Gastrocnemius medialis (tissue), 4 donors: ENCODE measurements around the gene PCSK6. TPM values are rescaled to one million over a fixed set of nuclear protein-coding genes. Genes with fewer than 3 reads are reported as not detected.
"Not testable (repeated sequence)": the region's sequence is repeated elsewhere in the genome, so short reads cannot be mapped to it uniquely, and the experiment has no call there.

ENCODE experiments used
- ATAC-seq, 2 donors: fragments of 150-250 bp; one replicate each; pipeline ENCODE4 v1.9.1; 2016
- DNase-seq, 2 donors: peaks; one replicate each; pipeline ENCODE4 v3.0.0-alpha.2; 2019
- H3K27ac ChIP-seq, 4 donors: fragments of 200-600 bp; sonication (generic); 1 replicate in 1 of 4; 2 replicates in 3 of 4; pipeline ENCODE4 v1.5.1; 2016 to 2018; ENCODE audit warnings: mild to moderate bottlenecking in 2 of 4, moderate library complexity in 1 of 4
- H3K27me3 ChIP-seq, 3 donors: fragments of 200-600 bp; sonication (generic) in 2 of 3; 1 replicate in 1 of 3; 2 replicates in 2 of 3; pipeline versions ENCODE4 v1.5.1 to v1.6.0; 2016 to 2019; ENCODE audit warnings: mild to moderate bottlenecking in 1 of 3, moderate library complexity in 1 of 3
- H3K36me3 ChIP-seq, 2 donors: fragments of 200-600 bp; sonication (generic) in 1 of 2; one replicate each; pipeline ENCODE4 v1.5.1; 2017 to 2018
- H3K4me1 ChIP-seq, 2 donors: fragments of 200-600 bp; sonication (generic) in 1 of 2; one replicate each; pipeline ENCODE4 v1.5.1; 2016 to 2017; ENCODE audit warnings: mild to moderate bottlenecking in 2 of 2
- H3K4me3 ChIP-seq, 4 donors: fragments of 200-600 bp; sonication (generic) in 3 of 4; 1 replicate in 1 of 4; 2 replicates in 3 of 4; pipeline ENCODE4 v1.5.1; 2016 to 2019; ENCODE audit warnings: mild to moderate bottlenecking in 2 of 4
- H3K9me3 ChIP-seq, 3 donors: fragments of 200-600 bp; sonication (generic) in 2 of 3; 1 replicate in 1 of 3; 2 replicates in 2 of 3; pipeline ENCODE4 v1.5.1; 2016 to 2019
- POLR2A ChIP-seq, 2 donors: fragments of 450-650 bp; IDR thresholded peaks; one replicate each; pipeline ENCODE4 v1.6.1; 2017; ENCODE audit warnings: antibody characterized with exemption in 2 of 2, mild to moderate bottlenecking in 2 of 2, moderate library complexity in 2 of 2
- in situ Hi-C, 4 donors: fragments of 200-750 bp; cut with MboI; loops; one replicate each; pipeline versions ENCODE4 v1.15.0 to v1.8.0; 2017; ENCODE audit warnings: low sequenced_read_pairs in 4 of 4
- intact Hi-C: fragments of 100-400 bp; cut with DNase I; formaldehyde crosslinking; loops from one replicate; pipeline ENCODE4 v1.15.1; 2023; ENCODE audit warnings: low total_unique reads
- total RNA-seq, 4 donors: library from RNA; depleted of rRNA; stranded (reverse); fragments of >200 nt; gene quantifications; one replicate each; pipeline versions ENCODE4 v1.1.0 to v1.2.3, GENCODE V29; 2016
- TF ChIP-seq, protein P1 (sequence below), 5 experiments: fragments of 450-650 bp in 3 of 5; fragments of 200-600 bp in 2 of 5; sonication (generic) in 2 of 5; IDR thresholded peaks in 4 of 5; conservative IDR thresholded peaks in 1 of 5; 1 replicate in 4 of 5; 2 replicates in 1 of 5; pipeline ENCODE4 v1.5.1; 2016 to 2019; ENCODE audit warnings: antibody characterized with exemption in 5 of 5, mild to moderate bottlenecking in 3 of 5, moderate library complexity in 3 of 5

The PCSK6 gene
- total RNA-seq, 4 donors from 2014 or later, result 12.8 to 46.0 (median 23.6) TPM

DNA sequence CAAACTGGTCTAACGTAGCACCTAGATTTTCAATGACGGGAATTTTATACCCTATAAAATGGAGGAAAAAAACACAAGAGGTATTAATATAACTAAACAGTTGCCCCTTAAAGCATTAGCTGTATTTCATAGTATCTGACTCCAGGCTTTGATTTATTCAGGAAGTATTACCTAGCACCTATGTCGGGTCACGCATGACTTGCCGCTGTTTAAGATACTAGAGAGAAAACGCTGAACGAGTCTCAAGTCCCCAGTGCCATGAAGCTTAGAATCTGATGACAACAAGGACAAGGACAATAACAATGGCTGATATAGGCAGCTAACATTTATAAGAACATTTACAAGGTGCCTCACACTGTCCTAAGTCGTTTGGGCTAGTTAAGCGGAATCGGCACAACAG is 196.4 kb downstream of the PCSK6 start:
- no peak for TF ChIP-seq POLR2A (IDR thresholded peaks at IDR 0.05)
- TF ChIP-seq, protein P1, sequence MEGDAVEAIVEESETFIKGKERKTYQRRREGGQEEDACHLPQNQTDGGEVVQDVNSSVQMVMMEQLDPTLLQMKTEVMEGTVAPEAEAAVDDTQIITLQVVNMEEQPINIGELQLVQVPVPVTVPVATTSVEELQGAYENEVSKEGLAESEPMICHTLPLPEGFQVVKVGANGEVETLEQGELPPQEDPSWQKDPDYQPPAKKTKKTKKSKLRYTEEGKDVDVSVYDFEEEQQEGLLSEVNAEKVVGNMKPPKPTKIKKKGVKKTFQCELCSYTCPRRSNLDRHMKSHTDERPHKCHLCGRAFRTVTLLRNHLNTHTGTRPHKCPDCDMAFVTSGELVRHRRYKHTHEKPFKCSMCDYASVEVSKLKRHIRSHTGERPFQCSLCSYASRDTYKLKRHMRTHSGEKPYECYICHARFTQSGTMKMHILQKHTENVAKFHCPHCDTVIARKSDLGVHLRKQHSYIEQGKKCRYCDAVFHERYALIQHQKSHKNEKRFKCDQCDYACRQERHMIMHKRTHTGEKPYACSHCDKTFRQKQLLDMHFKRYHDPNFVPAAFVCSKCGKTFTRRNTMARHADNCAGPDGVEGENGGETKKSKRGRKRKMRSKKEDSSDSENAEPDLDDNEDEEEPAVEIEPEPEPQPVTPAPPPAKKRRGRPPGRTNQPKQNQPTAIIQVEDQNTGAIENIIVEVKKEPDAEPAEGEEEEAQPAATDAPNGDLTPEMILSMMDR (IDR thresholded peaks at IDR 0.05 in 4 of 5, conservative IDR thresholded peaks at IDR 0.05 in 1 of 5), result no peak
- H3K27me3 ChIP-seq, result no peaks in the 10 kb centered on the region
- no peak for DNase-seq
- ATAC-seq, result no peak
- in situ Hi-C loops, result loop anchor here in 3 of 4 donors (5.0 to 10.0 kb wide), 3 partner anchors 349 to 359 kb away; partner anchors contain the start of gene TM2D3 (in 1 of the 3)
- peaks cover 30 to 38% of the 10 kb centered on the region in 2 donors for H3K4me1 ChIP-seq
- peaks cover 0 to 7% of the 10 kb centered on the region in 2 donors for H3K36me3 ChIP-seq
- H3K27ac ChIP-seq, result peak overlapping the region; percentile 93 to 99 (median 98)
- H3K4me3 ChIP-seq, result peak overlapping the region; percentile 71 to 99 (median 92)
- intact Hi-C loops, result no loop called here
- no peaks in the 10 kb centered on the region for H3K9me3 ChIP-seq

DNA sequence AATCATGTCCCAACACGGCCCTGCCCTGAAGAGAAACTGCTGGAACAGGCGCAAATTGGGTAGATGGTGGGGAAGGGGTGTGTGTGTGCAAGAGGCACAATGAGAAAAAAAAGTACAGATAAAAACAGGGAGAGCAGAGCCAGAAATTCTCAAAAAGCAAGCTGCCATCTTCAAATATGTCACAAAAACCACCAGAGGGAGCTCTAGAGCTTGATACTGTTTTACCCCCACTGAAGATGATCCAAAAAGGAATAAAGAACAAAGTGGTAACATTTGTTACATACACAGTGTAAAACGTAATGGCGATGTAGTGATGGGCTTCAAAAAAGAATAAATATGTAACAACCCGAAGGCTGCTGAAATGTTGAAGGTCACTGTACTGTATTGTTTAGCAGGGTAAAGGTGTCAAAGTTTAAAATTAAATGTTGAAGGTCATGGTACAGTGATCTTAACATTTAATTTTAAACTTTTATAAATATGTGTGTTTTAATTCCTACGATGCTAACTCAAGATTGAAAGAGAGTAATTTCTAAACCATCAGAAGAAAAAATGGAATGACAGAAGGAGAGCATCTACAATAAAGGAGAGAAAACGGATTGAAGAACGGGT is 200.5 kb downstream of the PCSK6 start:
- intact Hi-C loops, result no loop called here
- H3K4me3 ChIP-seq, result no peak overlapping the region
- in situ Hi-C loops, result no loop called here
- H3K27ac ChIP-seq, result peak overlapping the region in 1 of 4 donors; percentile 23
- H3K9me3 ChIP-seq, result no peaks in the 10 kb centered on the region
- ATAC-seq (peak; percentile 55 to 64), DNase-seq (no peak)
- H3K36me3 ChIP-seq, result peaks cover 10 to 45% of the 10 kb centered on the region in 2 donors
- no peak for TF ChIP-seq POLR2A (IDR thresholded peaks at IDR 0.05)
- TF ChIP-seq, protein P1 (IDR thresholded peaks at IDR 0.05 in 4 of 5, conservative IDR thresholded peaks at IDR 0.05 in 1 of 5), result peak; percentile 42 to 65 (median 48)
- H3K27me3 ChIP-seq, result no peaks in the 10 kb centered on the region
- H3K4me1 ChIP-seq, result peaks cover 25 to 28% of the 10 kb centered on the region in 2 donors

GRCh38 chr15:101287342-101287741 is 202.2 kb downstream of the PCSK6 start:
- Histone ChIP-seq H3K4me1 (peaks cover 10 to 14% of the 10 kb centered on the region in 2 donors), H3K36me3 (peaks cover 10 to 62% of the 10 kb centered on the region in 2 donors)
- intact Hi-C loops, H3K27ac ChIP-seq, H3K27me3 ChIP-seq, ATAC-seq, H3K4me3 ChIP-seq, H3K9me3 ChIP-seq, DNase-seq, in situ Hi-C loops: not testable (repeated sequence)

GRCh38 chr15:101286471-101287114 is 202.9 kb downstream of the PCSK6 start:
- H3K36me3 ChIP-seq, result peaks cover 10 to 69% of the 10 kb centered on the region in 2 donors
- no peaks in the 10 kb centered on the region for H3K27me3 ChIP-seq
- no peak overlapping the region for H3K4me3 ChIP-seq
- ATAC-seq, result no peak
- no peak for DNase-seq
- TF ChIP-seq POLR2A (IDR thresholded peaks at IDR 0.05), result no peak
- TF ChIP-seq, protein P1 (IDR thresholded peaks at IDR 0.05 in 4 of 5, conservative IDR thresholded peaks at IDR 0.05 in 1 of 5), result no peak
- no peak overlapping the region for H3K27ac ChIP-seq
- in situ Hi-C loops, result no loop called here
- peaks cover 2 to 6% of the 10 kb centered on the region in 2 donors for H3K4me1 ChIP-seq
- intact Hi-C loops, result no loop called here
- H3K9me3 ChIP-seq, result no peaks in the 10 kb centered on the region

DNA sequence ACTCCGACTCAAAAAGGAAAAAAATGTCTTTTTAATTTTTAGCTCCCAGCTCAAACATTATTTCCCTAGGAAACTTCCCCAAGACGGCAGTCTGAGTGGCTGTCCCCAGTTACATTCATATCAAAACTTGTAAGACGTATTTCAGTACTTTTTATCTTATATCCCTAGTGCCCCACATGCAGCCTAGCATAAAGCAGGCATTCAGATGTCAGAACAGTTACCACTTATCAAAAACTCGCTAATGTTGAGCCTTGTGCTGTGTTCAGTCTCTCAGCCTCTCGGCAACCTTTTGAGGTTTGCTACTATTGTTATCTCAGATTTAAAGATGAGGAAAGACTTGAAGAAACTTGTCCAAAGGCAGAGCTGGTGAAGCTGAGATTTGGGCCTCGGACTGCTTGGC is 205.6 kb downstream of the PCSK6 start:
- Histone ChIP-seq H3K27me3 (no peaks in the 10 kb centered on the region), H3K27ac (no peak overlapping the region), H3K9me3 (no peaks in the 10 kb centered on the region), H3K36me3 (peaks cover 12 to 95% of the 10 kb centered on the region in 2 donors), H3K4me3 (no peak overlapping the region), H3K4me1 (no peaks in the 10 kb centered on the region)
- DNase-seq, result no peak
- TF ChIP-seq, protein P1 (IDR thresholded peaks at IDR 0.05 in 4 of 5, conservative IDR thresholded peaks at IDR 0.05 in 1 of 5), result no peak
- no peak for TF ChIP-seq POLR2A (IDR thresholded peaks at IDR 0.05)
- in situ Hi-C loops (no loop called here), intact Hi-C loops (no loop called here)
- ATAC-seq, result no peak
